DMS 273 (cell line): ENCODE measurements around the gene NUP188.

Source experiments
- DNase-seq: peaks from one replicate; lab custom pipeline; 2025; ENCODE audit not compliant: unreplicated experiment; lab: John Stamatoyannopoulos, UW

NUP188 gene

DNA sequence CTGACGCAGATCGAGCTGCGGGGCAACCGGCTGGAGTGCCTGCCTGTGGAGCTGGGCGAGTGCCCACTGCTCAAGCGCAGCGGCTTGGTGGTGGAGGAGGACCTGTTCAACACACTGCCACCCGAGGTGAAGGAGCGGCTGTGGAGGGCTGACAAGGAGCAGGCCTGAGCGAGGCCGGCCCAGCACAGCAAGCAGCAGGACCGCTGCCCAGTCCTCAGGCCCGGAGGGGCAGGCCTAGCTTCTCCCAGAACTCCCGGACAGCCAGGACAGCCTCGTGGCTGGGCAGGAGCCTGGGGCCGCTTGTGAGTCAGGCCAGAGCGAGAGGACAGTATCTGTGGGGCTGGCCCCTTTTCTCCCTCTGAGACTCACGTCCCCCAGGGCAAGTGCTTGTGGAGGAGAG lies 31.3 kb upstream of the NUP188 start:
- DNase-seq: no peak

DNA sequence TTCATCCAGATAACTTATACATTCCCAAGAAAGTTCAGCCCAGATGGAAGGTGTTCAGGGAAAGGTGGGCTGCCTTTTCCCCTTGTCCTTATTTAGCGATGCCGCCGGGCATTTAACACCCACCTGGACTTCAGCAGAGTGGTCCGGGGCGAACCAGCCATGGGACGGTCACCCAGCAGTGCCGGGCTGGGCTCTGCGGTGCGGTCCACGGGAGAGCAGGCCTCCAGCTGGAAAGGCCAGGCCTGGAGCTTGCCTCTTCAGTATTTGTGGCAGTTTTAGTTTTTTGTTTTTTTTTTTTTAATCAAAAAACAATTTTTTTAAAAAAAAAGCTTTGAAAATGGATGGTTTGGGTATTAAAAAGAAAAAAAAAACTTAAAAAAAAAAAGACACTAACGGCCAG lies 30.8 kb upstream of the NUP188 start:
- DNase-seq: no peak

DNA sequence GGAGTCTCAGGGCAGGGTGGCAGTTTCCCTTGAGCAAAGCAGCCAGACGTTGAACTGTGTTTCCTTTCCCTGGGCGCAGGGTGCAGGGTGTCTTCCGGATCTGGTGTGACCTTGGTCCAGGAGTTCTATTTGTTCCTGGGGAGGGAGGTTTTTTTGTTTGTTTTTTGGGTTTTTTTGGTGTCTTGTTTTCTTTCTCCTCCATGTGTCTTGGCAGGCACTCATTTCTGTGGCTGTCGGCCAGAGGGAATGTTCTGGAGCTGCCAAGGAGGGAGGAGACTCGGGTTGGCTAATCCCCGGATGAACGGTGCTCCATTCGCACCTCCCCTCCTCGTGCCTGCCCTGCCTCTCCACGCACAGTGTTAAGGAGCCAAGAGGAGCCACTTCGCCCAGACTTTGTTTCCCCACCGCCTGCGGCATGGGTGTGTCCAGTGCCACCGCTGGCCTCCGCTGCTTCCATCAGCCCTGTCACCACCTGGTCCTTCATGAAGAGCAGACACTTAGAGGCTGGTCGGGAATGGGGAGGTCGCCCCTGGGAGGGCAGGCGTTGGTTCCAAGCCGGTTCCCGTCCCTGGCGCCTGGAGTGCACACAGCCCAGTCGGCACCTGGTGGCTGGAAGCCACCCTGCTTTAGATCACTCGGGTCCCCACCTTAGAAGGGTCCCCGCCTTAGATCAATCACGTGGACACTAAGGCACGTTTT lies 30.2 kb upstream of the NUP188 start:
- peak; percentile 15 for DNase-seq

DNA sequence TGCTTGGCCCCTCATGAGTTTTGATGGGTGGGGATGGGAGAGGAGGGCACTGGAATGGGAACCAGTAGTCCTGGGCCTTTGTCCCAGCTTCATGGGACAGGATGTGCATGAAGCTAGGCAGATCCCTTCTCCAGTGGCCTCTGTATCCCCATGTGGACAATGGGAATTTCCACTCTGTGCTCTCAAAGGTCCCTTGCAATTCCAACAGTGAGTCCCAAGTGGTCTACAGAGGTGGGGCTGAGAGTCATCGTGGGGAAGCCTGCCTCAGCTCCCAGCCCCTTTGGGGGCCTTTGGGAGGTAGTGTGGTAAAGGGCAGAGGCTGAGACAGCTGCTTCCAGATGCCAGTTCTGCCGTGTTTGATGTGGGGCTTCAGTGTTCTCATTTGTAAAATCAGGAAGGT lies 28.6 kb upstream of the NUP188 start:
- no peak for DNase-seq

DNA sequence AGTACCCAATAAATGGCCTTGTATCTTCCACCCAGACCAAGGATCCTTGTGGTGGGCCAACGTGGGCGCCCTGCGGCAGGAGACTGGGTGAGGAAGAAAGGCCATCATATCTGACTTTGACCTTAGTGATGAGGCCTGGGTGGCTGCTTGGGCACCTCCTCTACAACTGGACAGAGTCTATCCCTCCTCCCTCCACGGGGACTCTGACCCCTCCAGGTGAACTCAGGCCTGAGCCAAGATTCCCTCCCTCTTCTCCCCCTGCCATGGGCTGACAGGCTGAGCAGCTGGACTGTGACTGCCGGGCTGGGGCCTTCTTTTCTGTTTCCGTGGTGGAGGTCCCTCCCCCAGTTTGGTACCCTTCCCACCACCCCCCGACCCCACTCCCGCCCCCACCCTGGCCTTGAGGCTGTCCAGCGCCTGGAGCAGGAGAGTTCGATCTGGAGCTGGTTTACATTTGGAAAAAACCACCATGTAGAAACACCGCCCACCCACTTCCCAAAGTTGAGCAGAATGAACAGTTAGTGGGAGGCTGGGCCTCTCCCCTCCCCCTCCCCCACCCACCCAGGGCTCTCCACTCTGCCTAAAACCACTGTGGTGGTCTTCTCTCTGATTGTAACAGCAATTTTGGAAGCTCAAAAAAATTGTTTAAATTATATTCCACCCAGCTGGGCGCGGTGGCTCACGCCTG lies 28.0 kb upstream of the NUP188 start:
- DNase-seq: no peak

DNA sequence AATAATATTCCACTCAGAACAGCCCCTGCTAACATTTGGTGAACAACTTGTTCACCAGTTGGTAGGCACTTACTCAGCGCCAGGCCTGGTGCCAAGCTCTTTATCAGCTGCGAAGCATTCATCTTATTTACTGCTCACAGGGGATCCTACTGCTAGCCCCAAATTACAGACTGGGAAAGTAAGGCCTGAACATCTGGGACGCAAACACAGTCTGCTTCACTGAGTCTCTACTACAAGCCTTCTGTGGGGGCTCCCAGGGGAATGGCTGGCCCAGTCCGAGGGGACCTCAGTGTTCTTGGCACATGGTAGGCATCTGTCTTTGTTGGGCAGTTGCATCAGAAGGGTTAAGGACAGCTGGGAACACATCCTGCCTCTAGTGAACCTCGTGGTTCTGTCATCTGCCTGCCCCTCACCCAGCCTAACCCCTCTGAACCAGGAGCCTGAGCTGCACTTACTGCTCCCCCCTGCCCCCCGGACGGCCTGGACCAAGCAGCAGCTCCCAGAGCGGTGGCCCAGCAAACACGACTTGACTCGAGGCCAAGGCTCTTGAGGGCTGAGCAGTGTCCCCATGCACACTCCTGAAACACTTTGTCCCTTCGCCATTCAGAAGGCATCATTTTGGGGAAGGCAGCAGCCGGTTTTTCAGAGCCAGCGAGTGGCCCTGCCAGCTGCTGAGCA lies 27.0 kb upstream of the NUP188 start, which contains the start of gene PHYHD1:
TSS of gene PHYHD1 (plus strand) at position 602 of the 678 bp plus-strand sequence. CDS start 1,342 bp downstream, outside the sequence.
- peak; percentile 93 for DNase-seq

DNA sequence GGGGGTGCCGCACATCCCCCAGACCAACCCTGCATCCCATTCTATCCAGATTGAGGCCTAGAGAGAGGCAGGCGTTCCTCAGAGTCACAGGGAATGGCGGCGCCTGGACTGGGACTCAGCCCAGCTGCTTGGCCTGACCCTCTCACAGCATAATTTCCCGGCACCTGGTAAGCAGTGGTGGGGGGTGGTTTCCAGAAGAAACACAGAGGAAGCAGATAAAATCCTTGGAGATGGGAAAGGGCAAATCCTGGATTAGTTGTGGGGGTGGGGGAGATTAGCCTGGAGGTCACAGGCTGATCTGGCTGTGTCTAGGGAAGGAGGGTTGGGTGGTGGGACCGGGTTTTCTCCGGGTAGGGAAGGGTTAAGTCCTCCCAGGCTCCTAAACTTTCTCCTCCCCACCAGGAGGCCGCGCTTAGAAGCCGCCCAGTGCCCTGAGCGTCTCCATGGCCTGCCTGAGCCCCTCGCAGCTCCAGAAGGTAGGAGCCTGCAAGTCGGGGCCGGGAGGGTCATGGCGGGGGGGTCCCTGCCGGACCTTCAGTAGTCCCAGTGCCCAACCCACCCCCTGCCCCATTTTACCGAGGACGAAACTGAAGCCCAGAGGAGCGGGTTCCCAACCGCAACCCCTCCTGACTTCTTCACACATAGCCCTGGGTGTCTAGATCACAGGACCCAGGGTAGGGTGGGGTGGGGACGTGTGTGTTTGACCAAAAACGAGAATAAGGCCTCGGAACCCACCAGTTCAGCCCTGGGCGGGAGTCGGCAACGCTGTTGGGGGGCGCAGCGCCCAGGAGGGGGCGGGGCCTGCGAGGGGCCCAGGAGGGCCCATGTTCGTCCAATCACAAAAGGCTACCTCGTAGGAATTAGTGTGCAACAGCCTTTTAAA lies 25.4 kb upstream of the NUP188 start:
- DNase-seq: peak; percentile 71

DNA sequence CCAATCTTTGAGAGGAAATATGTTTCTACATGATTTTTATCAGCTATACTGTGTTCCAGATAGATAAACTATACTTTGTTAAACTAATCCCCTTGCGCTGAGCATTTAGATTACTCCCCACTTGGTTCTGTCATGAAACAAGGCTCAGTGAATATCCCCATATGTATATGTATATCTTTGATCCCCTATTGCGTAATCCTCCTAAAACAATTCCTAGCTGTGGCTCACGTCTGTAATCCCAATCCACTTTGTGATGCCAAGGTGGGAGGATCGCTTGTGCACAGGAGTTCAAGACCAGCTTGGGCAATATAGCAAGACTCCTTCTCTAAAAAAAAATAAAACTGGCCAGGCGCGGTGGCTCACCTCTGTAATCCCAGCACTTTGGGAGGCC lies 24.0 kb upstream of the NUP188 start:
- DNase-seq: no peak

DNA sequence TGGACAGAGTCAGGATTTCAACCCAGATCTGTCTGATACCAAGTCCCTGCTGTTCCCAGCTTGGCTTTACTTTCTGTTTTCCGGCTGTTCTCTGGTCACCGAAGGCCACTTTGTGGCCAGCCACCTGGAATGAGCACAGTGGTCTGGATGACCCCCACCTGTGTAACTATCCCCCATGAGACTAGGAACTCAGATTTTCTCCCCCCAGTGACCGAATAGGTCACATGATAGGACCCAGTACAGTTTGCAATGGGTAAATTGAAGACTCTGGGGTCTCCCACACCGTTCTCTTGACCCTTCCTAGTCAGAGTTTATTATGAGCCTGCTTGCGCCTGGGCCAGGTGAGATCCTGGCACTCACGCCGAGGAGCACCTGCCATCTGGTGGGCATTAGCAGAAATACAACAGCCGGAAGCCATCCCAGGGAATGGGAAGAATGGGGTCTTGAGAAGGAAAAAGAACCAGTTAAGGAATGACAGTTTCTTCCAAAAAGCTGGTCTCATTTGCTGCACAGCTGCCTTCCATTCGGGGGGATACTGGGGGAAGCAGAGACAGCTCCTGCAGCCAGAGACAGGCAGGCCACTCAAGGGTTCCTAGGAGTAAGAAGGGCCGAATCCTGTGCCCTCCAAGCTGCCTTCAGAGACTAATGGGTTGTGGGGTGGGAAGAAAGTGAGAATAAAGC lies 19.6 kb upstream of the NUP188 start:
- DNase-seq: peak; percentile 79

DNA sequence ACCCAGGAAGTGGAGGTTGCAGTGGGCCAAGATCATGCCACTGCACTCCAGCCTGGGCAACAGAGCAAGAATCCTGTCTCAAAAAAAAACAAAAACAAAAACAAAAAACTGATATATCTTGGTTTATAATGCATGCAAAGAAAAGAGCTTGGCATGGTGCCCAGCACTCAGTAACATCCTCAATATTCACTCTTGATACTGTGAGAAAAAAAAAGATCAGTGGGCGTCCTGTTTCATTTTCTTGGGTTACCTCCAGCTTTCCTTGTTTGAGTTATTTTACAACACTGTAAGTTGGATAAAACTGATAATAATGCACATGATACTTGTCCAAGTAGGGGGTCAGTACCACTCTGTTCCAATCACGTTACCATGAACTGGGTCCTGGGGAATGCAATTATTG lies 18.9 kb upstream of the NUP188 start:
- no peak for DNase-seq

DNA sequence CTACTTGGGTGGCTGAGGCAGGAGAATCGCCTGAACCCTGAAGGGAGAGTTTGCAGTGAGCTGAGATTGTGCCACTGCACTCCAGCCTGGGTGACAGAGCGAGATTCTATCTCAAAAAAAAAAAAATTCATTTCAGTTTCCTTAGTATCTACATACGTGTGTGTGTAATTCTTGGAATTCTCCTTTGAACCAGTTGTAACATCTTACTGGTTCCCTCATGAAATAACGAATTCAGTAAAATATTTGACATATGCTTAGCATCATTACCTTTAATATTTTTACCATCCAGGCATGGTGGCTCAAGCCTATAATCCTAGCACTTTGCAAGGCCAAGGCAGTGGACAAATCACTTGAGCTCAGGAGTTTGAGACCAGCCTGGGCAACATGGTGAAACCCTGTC lies 17.9 kb upstream of the NUP188 start:
- DNase-seq: no peak

DNA sequence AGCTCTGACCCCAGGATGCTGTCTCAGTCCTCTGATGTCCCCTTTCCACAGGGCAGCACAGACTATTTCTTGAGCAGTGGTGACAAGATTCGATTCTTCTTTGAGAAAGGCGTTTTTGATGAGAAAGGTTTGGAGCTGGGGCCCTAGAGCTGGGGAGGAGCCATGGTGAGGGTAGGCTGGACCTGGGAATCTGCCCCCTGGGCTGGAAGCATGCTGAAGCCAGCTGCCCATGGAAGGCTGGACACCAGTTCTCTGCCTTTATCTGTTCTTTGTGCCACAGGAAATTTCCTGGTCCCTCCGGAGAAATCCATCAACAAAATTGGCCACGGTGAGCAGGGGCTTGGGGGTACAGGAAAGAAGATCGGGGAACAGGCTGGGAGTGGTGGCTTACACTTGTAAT lies 13.8 kb upstream of the NUP188 start:
- no peak for DNase-seq

DNA sequence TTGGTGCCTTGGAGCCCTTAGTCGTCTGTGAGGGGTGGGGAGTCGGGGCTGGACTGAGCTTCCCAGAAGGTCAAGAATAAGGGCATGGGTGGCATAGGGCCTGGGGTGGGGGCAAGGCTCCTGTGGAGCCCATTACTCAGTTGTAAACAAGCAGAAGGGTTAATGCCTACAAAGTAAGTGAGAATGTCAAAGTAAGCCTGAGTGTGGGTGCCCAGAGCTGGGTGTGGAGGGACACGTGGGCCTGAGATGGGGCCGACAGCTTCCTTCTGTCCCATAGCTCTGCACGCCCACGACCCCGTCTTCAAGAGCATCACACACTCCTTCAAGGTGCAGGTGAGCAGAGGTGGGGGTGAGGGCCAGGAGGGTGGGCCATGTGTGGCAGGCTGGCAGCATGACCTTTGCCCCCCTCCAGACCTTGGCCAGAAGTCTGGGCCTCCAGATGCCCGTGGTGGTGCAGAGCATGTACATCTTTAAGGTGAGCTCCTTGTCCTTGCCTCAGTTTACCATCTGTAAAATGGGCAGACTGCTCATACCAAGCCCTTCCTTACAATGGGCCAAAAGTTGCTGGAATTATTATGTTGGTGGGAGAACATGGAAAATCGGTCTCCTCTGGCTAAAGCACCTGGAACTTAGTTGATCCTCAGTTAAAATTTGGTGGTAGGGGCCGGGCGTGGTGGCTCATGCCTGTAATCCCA lies 11.2 kb upstream of the NUP188 start:
- DNase-seq: no peak

DNA sequence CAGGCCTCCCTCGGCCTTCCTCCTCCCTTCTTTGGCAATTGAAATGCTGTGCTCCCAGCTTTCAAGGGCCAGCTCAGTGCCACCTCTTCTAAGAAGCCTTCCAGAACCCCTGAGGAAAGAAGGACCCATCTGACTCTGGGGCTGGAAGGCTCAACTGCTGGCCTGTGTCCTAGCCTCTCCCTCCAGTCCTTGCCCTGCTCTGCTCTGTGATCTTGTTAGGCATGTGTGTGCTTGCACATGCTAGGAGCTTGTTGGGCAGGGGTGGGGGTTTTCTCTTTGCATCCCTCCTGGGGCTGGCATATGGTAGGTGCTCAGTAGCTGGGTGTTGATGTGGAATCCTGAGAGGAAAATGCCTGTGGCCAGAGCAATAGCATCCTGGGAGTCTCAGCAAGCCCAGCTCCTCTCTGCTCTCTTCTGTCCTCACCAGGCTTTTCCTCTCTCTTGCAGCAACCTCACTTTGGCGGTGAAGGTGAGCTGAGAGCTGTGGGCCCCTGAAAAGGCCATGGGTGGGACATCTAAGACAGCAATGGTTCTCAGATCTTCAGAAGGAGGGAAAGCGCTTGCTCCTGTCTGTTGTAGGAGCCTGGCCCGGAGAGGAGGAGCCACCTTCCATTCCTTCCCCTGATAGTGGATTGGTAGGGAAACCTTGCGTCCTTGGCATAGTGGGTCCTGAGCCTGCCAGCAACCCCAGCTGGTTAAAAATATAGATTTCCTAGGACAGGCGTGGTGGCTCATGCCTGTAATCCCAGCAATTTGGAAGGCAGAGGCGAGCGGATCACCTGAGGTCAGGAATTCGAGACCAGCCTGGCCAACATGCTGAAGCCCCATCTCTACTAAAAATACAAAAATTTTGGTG lies 10.0 kb upstream of the NUP188 start:
- DNase-seq: peak; percentile 26

DNA sequence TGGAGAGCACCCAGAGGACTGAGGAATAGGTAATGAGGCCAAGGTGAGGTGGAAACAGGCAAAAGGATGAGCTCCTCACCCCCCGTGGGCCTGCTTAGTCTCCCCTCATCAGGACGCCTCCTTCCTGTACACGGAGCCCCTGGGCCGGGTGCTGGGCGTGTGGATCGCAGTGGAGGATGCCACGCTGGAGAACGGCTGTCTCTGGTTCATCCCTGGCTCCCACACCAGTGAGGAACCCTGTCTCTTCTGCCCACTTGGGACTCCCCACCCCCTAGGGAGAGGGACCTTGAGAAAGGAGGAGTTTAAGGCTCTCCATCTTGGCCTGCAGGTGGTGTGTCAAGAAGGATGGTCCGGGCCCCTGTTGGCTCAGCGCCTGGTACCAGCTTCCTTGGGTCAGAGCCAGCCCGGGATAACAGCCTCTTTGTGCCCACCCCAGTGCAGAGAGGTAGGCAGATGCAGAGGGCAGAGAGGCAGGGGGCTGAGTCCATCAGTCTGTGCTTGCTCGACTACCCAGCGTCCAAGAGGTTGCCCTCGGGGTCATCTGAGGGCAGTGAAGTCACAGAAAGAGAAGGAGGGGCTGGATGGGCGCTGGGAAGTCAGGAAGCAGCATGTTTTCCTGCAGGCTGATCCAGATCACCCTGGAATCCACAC lies 7.1 kb upstream of the NUP188 start:
- DNase-seq: peak; percentile 27

DNA sequence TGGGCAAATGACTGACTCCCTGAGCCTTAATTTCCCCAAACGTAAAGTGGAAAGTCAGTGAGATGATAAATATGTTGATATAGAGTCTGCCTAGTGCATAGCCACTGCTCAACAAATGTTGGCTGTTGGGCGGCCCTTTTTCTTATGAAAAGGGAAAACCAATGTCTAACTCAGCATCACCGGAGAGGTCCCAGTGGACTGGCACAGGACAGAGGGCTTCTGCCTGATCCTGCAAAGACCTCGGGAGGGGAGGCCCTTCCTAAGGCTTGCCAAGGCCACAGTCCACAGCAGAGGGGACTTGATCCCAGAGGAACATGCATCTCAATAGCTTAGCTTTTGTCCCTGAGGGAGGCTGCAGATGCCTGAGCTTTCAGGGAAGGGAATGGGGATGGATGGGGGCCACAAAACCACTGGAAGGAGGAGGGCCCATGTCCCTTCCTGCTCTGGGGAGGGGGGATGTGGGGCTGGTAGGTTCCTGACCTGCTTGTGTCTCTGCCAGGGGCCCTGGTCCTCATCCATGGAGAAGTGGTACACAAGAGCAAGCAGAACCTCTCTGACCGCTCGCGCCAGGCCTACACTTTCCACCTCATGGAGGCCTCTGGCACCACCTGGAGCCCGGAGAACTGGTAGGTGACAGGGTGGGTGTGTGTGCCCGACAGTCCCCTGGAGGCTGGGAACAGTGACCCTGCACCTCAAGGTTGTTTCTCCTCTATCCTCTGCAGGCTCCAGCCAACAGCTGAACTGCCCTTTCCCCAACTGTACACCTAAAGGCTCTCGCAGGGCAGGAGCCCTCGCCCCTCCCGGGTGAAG lies 6.3 kb upstream of the NUP188 start:
- no peak for DNase-seq

DNA sequence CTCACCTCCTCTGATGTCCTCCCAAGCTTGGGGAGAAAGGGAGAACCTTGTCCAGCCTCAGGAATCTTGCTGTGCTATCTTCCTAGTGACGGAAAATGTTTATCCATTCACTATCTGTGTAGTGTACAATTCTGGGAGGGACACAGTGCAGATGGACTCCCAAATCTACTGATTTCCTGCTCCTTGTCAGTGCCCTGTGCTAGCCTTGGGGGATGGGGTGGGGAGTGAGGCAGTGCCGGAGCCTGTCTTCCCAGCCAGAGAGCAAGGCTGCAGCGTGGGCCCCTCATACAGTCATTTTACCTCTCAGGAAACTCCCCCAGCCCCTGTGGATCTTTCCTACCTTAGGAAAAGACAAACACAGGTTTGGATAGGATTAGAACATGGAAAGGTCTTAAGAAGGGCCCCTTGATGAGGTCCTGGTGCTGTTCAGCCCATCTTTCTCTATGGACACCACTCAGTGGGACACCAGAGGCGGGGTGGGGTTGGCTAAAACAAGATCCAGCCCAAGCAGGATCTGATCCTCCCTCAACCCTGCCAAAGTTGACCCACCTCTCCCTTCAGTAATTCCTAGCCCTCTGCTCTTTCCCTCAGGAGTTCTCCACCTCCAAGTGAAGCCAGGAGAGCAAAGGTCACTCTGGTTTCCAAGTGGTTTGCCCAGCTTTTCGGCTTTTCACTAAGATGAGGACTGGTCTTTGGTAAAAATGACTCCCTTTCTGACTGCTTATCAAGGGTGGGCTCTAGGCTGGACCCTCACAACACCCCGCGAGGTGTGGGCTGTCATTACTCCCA lies 3.5 kb upstream of the NUP188 start:
- no peak for DNase-seq
